Measurements from ENCODE around the gene CUL5.
"Not testable (repeated sequence)": the region's sequence is repeated elsewhere in the genome, so short reads cannot be mapped to it uniquely, and the experiment has no call there.

The CUL5 gene

GRCh38 chr11:108117746-108118371 is 109.2 kb downstream of the CUL5 start:
- DNase-seq = no peak

GRCh38 chr11:108120936-108121273 is 112.2 kb downstream of the CUL5 start:
- not testable (repeated sequence) for DNase-seq

GRCh38 chr11:108121274-108122155 is 112.8 kb downstream of the CUL5 start, which contains the start of gene ACAT1:
Gene ACAT1, plus strand, starts transcription at chr11:108121567. Its CDS starts 40 bp downstream, at chr11:108121607.
- DNase-seq = peak; percentile 93

GRCh38 chr11:108122166-108122628 is 113.5 kb downstream of the CUL5 start:
- no peak for DNase-seq

GRCh38 chr11:108125096-108125495 is 116.4 kb downstream of the CUL5 start:
- DNase-seq = no peak

- no peak for DNase-seq
These were observed 120.1 kb downstream of the CUL5 start for GRCh38 chr11:108128772-108129171.

GRCh38 chr11:108131993-108132392 is 123.3 kb downstream of the CUL5 start:
- DNase-seq = no peak

- DNase-seq = not testable (repeated sequence)
These were observed 124.4 kb downstream of the CUL5 start for GRCh38 chr11:108132993-108133538.

- DNase-seq = no peak
These were observed 127.3 kb downstream of the CUL5 start for GRCh38 chr11:108135845-108136544.

GRCh38 chr11:108137212-108137611 is 128.5 kb downstream of the CUL5 start:
- DNase-seq = no peak

GRCh38 chr11:108142304-108142703 is 133.6 kb downstream of the CUL5 start:
- DNase-seq = no peak

GRCh38 chr11:108144615-108145014 is 135.9 kb downstream of the CUL5 start:
- no peak for DNase-seq

- DNase-seq = no peak
These were observed 138.5 kb downstream of the CUL5 start for GRCh38 chr11:108147150-108147549.

- no peak for DNase-seq
These were observed 139.9 kb downstream of the CUL5 start for GRCh38 chr11:108148556-108148955.

- no peak for DNase-seq
These were observed 145.9 kb downstream of the CUL5 start for GRCh38 chr11:108154591-108154990.
